Tibial artery (tissue), 4 donors: ENCODE results near the gene SLC66A2.

ENCODE experiments used
- DNase-seq, 2 donors: peaks; one replicate each; pipeline ENCODE4 v3.0.0-alpha.2; 2019
- H3K27ac ChIP-seq, 2 donors: fragments of 200-600 bp; sonication (generic) in 1 of 2; 1 replicate in 1 of 2; 2 replicates in 1 of 2; pipeline ENCODE4 v1.5.1; 2018 to 2019; ENCODE audit warnings: mild to moderate bottlenecking in 1 of 2
- H3K27me3 ChIP-seq, 2 donors: fragments of 200-600 bp; sonication (generic) in 1 of 2; one replicate each; pipeline versions ENCODE4 v1.5.1 to v1.6.0; 2016 to 2019
- H3K36me3 ChIP-seq, 3 donors: fragments of 200-600 bp; sonication (generic) in 2 of 3; one replicate each; pipeline ENCODE4 v1.5.1; 2016 to 2019; ENCODE audit warnings: mild to moderate bottlenecking in 2 of 3
- H3K4me1 ChIP-seq, 4 donors: fragments of 200-600 bp; sonication (generic) in 2 of 4; 1 replicate in 3 of 4; 2 replicates in 1 of 4; pipeline ENCODE4 v1.5.1; 2016 to 2019
- H3K4me3 ChIP-seq, 2 donors: fragments of 200-600 bp; sonication (generic) in 1 of 2; 1 replicate in 1 of 2; 2 replicates in 1 of 2; pipeline ENCODE4 v1.5.1; 2018 to 2019; ENCODE audit warnings: mild to moderate bottlenecking in 2 of 2
- H3K9me3 ChIP-seq, 3 donors: fragments of 200-600 bp; sonication (generic) in 1 of 3; one replicate each; pipeline ENCODE4 v1.5.1; 2016 to 2019
- intact Hi-C: fragments of 100-400 bp; cut with DNase I; formaldehyde crosslinking; loops from one replicate; pipeline ENCODE4 v1.15.0; 2023; ENCODE audit warnings: low total_unique reads
- TF ChIP-seq, protein P1 (sequence below), 2 experiments: fragments of 200-600 bp in 1 of 2; fragments of 450-650 bp in 1 of 2; IDR thresholded peaks; one replicate each; pipeline ENCODE4 v1.5.1; 2017 to 2019; ENCODE audit warnings: antibody characterized with exemption in 2 of 2, mild to moderate bottlenecking in 1 of 2, moderate library complexity in 1 of 2

SLC66A2 gene

DNA sequence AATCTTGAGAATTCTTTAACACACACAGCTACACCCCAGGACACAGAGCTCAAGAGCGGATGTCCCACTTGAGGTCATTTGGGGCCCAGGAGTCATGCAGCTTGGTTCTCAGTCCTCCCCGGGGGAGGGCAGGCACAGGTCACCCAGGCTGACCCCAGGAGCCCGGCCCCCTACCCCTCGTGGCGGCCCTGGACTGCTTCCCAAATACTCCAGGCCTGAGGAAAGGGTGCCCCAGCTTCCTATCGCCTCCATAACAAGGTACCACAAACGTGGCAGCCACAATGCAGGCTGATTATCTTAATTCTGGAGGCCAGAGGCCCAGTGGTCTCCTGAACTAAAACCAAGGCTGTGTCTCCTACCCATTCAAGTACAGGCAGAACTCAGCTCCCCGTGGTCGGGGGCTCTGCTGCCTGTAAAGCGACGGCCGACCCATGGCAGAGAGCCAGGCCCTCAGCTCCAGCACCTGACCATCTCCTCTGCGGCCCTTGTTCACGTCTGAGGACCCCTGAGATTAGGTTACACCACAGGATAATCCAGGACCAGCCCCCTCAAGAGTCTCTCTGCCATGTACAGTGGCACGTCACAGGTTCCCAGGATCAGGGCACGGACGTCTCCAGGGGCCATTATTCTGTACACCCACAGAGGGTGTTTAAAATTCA lies 10.5 kb downstream of the SLC66A2 start:
- Histone ChIP-seq H3K9me3 (peaks cover 0 to 3% (median 0%) of the 10 kb centered on the region in 3 donors), H3K4me1 (peaks cover 0 to 27% (median 10%) of the 10 kb centered on the region in 4 donors), H3K27me3 (no peaks in the 10 kb centered on the region), H3K27ac (no peak overlapping the region), H3K4me3 (no peak overlapping the region), H3K36me3 (peaks cover 5 to 58% (median 52%) of the 10 kb centered on the region in 3 donors)
- peak in 1 of 2 donors; percentile 42 for DNase-seq
- TF ChIP-seq, protein P1, sequence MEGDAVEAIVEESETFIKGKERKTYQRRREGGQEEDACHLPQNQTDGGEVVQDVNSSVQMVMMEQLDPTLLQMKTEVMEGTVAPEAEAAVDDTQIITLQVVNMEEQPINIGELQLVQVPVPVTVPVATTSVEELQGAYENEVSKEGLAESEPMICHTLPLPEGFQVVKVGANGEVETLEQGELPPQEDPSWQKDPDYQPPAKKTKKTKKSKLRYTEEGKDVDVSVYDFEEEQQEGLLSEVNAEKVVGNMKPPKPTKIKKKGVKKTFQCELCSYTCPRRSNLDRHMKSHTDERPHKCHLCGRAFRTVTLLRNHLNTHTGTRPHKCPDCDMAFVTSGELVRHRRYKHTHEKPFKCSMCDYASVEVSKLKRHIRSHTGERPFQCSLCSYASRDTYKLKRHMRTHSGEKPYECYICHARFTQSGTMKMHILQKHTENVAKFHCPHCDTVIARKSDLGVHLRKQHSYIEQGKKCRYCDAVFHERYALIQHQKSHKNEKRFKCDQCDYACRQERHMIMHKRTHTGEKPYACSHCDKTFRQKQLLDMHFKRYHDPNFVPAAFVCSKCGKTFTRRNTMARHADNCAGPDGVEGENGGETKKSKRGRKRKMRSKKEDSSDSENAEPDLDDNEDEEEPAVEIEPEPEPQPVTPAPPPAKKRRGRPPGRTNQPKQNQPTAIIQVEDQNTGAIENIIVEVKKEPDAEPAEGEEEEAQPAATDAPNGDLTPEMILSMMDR (IDR thresholded peaks at IDR 0.05) = no peak
- intact Hi-C loops = no loop called here

DNA sequence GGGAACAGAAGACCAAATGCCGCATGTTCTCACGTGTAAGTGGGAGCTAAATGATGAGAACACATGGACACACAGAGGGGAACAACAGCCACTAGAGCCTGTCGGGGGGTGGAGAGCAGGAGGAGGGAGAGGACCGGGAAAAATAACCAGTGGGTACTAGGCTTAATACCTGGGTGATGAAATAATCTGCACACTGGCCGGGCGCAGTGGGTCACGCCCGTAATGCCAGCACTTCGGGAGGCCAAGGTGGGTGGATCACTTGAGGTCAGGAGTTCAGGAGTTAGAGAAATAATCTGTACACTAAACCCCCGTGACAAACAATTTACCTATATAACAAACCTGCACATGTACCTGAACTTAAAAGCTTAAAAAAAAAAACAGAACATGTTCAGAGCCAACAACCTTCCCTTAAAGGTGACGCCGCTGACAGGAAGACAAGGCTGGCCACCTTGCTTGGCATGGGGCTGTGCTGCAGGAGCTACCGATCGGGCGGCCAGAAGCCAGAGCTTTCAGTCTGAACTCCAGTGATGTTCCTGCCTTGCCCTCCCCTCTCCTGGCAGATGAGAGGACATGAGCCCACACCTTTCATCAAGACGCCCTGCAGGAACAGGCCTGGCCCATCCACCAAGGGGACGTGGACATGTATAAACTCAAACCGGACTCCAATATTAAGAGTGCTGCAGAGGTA lies 11.2 kb downstream of the SLC66A2 start:
- Histone ChIP-seq H3K4me3 (no peak overlapping the region), H3K36me3 (peaks cover 5 to 64% (median 58%) of the 10 kb centered on the region in 3 donors)
- DNase-seq = peak in 1 of 2 donors; percentile 37

DNA sequence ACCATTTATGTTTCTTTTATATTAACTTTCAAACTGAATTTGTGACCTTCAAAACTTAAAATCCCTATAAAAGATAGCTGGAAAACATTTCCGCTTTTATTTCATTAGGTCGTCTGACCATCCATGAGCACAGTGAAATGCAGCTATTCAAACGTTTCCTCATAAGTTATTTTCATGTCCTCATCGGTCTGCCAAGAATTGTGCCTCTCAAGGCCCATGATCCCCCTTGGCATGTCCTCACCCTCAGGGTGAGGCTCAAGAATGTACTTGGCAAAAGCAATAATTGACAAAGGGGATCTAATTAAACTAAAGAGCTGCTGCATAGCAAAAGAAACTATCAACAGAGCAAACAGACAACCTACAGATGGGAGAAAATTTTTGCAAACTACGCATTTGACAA lies 12.4 kb downstream of the SLC66A2 start:
- H3K9me3 ChIP-seq = peaks cover 0 to 9% (median 0%) of the 10 kb centered on the region in 3 donors
- TF ChIP-seq, protein P1 (IDR thresholded peaks at IDR 0.05) = no peak
- DNase-seq = no peak
- H3K27ac ChIP-seq = no peak overlapping the region
- H3K36me3 ChIP-seq = peaks cover 17 to 74% (median 67%) of the 10 kb centered on the region in 3 donors
- H3K27me3 ChIP-seq = no peaks in the 10 kb centered on the region
- no peak overlapping the region for H3K4me3 ChIP-seq
- intact Hi-C loops = no loop called here
- H3K4me1 ChIP-seq = peaks cover 0 to 8% (median 0%) of the 10 kb centered on the region in 4 donors

More for the DNA sequence above, 11.2 kb downstream of the SLC66A2 start:
- TF ChIP-seq, protein P1 (IDR thresholded peaks at IDR 0.05) = no peak
- H3K27ac ChIP-seq = no peak overlapping the region
- peaks cover 0 to 20% (median 5%) of the 10 kb centered on the region in 4 donors for H3K4me1 ChIP-seq
- no peaks in the 10 kb centered on the region for H3K27me3 ChIP-seq
- peaks cover 0 to 9% (median 0%) of the 10 kb centered on the region in 3 donors for H3K9me3 ChIP-seq
- intact Hi-C loops = no loop called here

DNA sequence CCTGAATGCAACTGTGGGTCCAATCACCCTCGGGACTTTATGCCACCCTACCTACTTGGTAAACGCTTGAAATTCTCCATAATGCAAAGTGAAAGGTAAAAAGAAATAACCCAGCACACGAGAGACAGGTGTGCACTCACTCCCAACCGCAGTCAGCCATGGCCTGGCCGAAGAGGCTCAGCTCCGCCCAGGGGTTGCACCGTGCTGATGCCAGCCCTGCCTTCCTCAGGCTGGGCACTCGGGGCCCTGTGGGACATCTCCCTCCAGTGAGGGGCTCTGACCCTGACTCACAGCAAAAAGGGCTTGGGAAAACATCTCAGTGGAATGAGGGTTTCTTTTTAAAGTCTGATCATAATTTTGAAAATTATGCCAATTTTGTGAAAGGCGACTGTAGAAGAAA lies 13.3 kb downstream of the SLC66A2 start:
- Histone ChIP-seq H3K4me3 (no peak overlapping the region), H3K27me3 (no peaks in the 10 kb centered on the region), H3K4me1 (peaks cover 0 to 5% (median 0%) of the 10 kb centered on the region in 4 donors), H3K36me3 (peaks cover 26 to 82% (median 71%) of the 10 kb centered on the region in 3 donors), H3K9me3 (peaks cover 0 to 17% (median 6%) of the 10 kb centered on the region in 3 donors), H3K27ac (no peak overlapping the region)
- TF ChIP-seq, protein P1 (IDR thresholded peaks at IDR 0.05) = no peak
- intact Hi-C loops = no loop called here
- DNase-seq = peak in 1 of 2 donors; percentile 4

DNA sequence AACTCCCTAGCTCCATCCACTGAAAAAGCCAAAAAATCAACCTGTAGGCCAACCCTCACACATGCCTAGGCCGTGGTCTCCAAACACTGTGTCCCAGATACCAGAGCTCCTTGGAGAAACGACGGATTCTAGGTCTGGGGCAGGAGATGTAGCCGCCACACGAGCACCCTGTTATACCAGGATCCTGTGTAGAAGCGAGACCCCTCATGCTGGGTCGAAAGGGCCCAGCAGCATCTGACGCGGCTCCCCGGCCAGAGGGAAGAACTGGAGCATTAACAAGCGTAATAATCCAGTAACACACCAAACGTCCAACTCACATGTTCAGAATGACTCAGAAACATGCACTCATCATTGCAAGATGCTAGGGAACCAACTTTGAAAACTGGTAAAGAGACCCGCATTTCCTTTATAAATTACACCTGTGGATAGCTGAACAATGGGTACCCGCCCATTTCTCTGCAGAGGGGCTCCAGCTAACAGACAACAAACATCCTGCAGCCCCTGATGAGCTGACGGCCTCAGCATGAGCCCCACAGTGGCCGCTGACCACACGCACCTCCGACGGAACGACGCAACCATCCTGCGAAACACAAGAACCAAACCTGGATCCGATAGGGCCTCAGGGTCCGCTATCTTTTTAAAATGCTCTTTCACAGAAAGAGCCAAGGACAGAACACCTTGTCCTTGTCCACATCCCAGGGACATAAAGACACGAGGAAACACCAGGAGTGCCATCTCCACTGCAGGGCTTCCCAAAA lies 14.2 kb downstream of the SLC66A2 start:
- intact Hi-C loops = no loop called here
- H3K27me3 ChIP-seq = no peaks in the 10 kb centered on the region
- H3K9me3 ChIP-seq = peaks cover 0 to 23% (median 15%) of the 10 kb centered on the region in 3 donors
- no peak overlapping the region for H3K4me3 ChIP-seq
- H3K36me3 ChIP-seq = peaks cover 25 to 75% (median 62%) of the 10 kb centered on the region in 3 donors
- H3K4me1 ChIP-seq = no peaks in the 10 kb centered on the region
- TF ChIP-seq, protein P1 (IDR thresholded peaks at IDR 0.05) = no peak
- DNase-seq = peak; percentile 11 to 28
- no peak overlapping the region for H3K27ac ChIP-seq
